Measurements from ENCODE around the gene C2orf42.
"Not testable (repeated sequence)": the region's sequence is repeated elsewhere in the genome, so short reads cannot be mapped to it uniquely, and the experiment has no call there.

C2orf42 gene

DNA sequence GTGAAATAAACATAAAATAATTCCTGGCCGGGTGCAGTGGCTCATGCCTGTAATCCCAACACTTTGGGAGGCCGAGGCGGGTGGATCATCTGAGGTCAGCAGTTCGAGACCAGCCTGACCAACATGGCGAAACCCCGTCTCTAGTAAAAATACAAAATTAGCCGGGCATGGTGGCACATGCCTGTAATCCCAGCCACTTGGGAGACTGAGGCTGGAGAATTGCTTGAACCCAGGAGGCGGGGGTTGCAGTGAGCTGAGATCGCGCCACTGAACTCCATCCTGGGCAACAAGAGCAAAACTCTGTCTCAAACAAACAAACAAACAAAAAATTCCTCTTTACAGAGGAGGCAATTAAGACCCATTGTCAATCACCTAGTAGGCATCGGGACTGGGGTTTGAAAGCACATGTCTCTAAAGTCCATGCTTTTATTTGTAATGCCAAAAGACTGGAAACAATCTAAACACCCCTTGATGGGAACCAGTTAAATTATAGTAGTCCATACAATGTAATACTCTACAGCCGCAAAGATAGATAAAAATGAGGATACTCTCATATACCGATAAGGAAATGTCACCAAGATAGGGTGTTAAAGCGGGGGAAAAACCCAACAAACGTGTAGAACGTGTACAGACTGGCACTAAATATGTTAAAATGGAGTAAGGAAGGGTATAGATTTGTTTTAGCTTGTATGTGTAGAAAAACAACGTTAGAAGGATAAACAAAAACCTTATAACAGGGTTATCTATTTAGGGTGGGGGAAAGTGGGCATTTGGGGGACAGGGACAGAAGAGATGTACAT is 59.3 kb downstream of the C2orf42 start:
- peak; percentile 56 for DNase-seq

DNA sequence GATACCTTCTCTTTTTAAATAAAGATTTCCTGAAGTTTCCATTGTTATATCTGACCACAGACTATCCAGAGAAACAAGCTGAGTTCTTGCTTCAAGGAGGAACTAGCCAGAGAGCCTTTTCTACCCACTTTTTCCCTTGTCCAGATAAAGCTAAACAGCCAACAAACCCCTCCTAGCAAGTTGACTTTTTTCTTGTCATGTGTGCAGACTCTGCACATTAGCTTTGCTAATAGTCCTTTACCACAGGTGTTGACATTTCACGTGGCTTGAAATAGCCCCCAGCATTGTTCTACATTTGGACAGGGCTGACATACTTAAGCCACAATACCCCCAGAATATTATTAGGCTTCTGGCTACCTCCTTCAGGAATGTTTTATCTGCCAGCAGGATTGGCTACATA is 62.8 kb downstream of the C2orf42 start:
- no peak for DNase-seq

DNA sequence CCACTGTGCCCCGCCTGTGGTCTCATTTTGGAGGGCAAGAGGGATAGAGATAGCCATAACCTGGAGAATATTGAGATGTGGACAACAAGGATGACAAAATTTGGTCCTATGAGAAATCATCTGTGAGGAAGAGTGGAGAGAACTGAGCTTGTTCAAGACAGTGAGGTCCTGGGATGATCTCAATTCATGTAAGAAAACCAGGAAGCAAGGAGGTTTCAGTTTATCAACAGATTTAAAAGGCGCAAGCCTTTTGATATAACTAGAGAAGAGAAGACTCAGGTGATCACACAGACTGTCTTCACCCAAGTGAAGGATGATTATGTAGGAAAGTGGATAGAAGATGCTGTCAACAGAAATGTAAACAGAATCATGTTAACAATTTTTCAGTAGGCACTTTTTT is 64.4 kb downstream of the C2orf42 start:
- DNase-seq = no peak

DNA sequence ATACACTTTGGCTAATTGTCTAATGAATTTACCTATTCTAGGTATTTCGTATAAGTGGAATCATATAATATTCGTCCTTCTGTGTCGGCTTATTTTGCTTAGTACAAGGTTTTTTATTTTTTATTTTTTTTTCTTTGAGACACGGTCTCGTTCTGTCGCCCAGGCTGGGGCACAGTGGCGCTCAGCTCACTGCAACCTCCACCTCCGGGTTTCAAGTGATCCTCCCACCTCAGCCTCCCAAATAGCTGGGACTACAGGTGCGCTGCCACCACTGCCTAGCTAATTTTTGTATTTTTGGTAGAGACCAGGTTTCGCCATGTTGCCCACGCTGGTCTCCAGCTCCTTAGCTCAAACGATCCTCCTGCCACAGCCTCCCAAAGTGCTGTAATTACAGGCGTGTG is 65.3 kb downstream of the C2orf42 start:
- no peak for DNase-seq

DNA sequence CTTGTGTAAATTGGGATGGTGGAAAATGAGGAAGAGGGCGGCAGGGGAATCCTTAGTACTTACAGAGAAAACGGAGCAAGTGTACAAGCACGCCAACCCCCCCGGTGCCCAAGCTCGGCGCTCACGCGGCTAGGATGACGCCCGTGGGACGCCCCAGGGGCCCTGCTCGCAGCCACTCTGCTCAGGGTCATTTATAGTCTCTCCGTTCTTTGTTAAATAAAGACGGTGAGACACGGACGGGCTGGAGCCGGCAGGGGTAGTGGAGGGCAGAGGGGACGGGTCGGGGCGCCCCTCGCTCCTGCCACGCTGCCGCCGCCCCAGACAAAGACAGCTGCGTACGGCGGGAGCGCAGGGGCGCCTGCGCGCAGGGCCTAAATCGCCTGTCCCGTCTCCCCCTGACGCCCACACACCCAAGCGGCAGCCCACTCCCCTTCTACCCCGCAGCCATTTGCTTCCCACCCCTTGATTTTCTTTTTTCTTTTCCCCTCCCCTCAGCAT is 65.8 kb downstream of the C2orf42 start:
- DNase-seq = peak; percentile 73

DNA sequence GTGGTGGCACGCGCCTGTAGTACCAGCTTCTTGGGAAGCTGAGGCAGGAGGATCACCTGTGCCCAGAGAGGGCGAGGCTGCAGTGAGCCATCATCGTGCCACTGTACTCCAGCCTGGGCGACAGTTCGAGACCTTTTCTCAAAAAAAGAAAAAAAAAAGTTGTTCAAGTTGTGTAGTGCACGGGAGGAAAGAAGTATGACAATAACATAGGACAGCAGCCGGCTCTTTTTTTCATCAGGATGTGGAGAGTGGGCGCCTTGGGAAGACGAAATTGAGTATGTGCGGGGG is 67.0 kb downstream of the C2orf42 start:
- no peak for DNase-seq

DNA sequence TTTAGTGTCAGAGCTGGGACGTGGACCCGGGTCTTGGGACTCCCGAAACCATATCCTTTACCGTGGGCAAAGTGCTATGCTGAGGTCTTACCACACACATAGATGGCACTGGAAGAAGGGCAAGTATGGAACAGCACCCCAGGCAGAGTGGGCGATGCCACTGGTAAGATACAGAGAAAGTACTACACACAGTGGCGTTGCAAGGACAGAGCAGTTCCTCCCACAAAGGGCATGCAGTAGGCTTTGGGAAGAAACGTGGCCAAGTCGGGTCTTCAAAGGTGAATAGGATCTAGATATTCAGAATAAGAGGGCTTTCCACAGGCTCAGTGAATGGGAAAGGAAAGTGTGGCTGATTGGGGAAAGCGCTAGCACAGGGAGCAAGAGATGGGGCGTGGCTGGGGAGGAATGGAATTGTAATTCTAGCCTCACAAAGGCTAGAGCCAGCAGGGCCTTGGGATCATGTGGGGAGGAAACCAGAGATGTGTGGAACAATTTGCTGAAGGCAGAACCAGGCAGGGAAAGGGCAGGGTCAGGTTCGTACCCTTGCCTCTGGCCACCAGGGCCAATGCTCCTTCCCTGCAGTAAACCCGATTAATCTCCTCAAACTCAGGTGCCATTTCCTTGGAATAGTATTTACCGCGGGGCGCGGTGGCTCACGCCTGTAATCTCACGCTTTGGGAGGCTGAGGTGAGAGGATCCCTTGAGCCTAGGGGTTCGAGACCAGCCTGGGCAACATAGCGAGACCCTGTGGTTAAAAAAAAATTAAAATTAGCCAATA is 67.6 kb downstream of the C2orf42 start:
- DNase-seq = no peak

DNA sequence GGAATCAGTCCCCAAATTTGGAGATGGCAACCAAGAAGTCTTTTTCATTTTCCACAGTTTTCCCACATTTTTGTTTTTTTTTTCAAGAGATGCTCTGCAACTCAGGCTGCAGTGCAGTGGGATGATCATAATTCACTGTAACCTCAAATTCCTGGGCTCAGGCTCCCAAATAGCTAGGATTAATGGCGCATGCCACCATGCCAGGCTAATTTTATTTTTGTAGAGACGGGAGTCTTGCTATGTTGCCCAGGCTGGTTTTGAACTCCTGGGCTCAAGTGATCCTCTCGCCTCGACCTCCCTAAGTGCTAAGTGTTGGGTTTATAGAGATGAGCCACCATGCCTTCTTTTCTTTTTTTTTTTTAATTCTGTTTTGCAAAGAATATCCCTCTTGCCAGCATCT is 68.3 kb downstream of the C2orf42 start:
- no peak for DNase-seq

- no peak for DNase-seq
These were observed 69.0 kb downstream of the C2orf42 start for GRCh38 chr2:70121627-70122372.

- no peak for DNase-seq
These were observed 71.9 kb downstream of the C2orf42 start for GRCh38 chr2:70118798-70119454.

DNA sequence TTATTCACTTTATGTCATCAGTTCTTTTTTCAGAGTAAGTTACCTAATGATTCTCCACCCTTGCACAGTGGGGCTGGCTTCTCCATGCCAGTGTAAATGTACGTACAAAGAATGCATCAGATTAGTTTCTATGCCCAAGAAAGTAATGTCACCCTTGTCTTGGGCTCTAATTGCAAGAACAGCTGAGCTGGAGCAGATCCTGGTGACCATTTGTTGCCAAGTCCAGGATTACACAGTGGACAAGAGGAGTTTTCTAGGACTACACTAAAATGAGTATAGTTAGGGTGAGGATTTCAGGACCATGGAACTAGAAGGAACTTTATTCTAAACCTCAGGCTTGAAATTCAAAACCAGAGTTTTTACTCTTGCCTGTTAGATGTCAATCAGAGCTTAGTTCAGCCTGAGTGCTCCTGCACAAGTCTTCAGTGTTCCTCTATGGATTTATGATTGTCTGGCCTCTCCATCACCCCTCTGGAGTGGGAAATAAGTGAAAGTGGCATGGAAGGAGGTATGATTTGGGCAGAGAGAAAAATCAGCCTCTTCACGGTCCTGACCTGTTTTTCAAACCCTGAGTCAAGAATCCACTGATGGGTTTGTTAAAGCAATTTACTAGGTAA is 73.8 kb downstream of the C2orf42 start:
- no peak for DNase-seq

GRCh38 chr2:70115646-70116442 is 75.0 kb downstream of the C2orf42 start:
- no peak for DNase-seq

- DNase-seq = no peak
These were observed 77.3 kb downstream of the C2orf42 start for GRCh38 chr2:70113359-70114070.

GRCh38 chr2:70111752-70112591 is 78.8 kb downstream of the C2orf42 start:
- no peak for DNase-seq

DNA sequence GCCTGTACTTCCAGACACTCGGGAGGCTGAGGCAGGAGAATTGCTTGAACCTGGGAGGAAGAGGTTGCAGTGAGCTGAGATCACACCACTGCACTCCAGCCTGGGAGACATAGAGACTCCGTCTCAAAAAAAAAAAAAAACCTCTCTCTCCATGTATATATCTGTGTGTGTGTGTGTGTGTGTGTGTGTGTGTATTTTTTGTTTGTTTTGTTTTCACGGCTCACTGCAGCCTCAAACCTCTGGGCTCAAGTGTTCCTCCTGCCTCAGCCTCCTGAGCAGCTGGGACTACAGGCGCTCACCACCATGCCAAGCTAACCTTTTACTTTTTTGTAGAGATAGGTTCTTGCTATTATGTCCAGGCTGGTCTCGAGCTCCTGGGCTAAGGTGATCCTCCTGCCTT is 80.4 kb downstream of the C2orf42 start:
- DNase-seq = not testable (repeated sequence)

DNA sequence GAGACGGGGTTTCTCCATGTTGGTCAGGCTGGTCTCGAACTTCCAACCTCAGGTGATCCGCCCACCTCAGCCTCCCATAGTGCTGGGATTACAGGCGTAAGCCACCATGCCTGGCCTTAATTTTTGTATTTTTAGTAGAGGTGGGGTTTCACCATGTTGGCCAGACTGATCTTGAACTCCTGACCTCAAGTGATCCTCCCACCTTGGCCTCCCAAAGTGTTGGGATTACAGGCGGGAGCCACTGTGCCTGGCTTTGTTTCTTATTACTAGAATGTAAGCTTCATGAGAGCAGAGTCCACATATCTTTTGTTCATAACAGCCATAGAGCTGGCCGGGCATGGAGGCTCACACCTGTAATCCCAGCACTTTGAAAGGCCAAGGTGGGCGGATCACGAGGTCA is 84.7 kb downstream of the C2orf42 start:
- DNase-seq = not testable (repeated sequence)

GRCh38 chr2:70104231-70105111 is 86.3 kb downstream of the C2orf42 start:
- peak; percentile 59 for DNase-seq

DNA sequence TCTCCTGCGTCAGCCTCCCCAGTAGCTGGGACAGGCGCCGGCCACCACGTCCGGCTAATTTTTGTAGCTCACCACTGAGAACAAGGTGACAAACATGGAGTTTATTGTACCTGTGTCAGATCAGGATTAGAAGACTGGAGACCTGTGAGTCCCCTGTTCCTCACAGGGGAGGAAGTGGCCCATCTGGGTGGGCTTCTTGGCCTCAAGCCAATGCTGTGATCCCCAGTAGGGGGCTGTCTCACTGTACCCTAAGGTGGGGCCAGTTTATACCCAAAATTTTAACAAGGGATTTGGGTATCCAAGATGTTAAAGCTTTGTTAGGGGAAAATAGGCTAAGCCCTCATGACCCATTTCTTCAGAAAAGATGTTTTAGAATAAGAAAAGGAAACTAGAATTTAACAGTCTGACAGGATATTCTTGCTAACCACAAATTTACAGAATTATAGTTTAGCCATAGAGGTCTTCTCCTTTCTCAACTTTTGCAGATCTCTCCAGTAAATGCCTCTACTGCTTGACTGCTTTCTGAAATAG is 87.2 kb downstream of the C2orf42 start:
- peak; percentile 44 for DNase-seq
